DMS153 (cell line): ENCODE results near the gene TANC1.
"Not testable (repeated sequence)": the region's sequence is repeated elsewhere in the genome, so short reads cannot be mapped to it uniquely, and the experiment has no call there.

Source experiments
- DNase-seq: peaks from one replicate; lab custom pipeline; 2025; lab: John Stamatoyannopoulos, UW

The TANC1 gene

GRCh38 chr2:159140070-159140769 lies 171.8 kb downstream of the TANC1 start:
- no peak for DNase-seq

DNA sequence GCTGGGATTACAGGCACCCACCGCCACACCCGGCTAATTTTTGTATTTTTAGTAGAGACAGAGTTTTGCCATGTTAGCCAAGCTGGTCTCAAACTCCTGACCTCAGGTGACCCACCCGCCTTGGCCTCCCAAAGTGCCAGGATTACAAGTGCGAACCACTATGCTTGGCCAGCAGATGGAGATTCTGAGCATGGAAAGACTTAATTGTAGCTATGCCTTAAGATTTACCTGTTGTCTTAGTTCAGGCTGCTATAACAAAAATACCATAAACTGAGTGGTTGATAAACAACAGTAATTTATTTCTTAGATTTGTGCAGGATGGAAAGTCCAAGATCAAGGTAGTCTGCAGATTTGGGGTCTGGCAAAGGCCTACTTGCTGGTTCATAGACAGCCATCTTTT lies 172.4 kb downstream of the TANC1 start:
- DNase-seq: not testable (repeated sequence)

DNA sequence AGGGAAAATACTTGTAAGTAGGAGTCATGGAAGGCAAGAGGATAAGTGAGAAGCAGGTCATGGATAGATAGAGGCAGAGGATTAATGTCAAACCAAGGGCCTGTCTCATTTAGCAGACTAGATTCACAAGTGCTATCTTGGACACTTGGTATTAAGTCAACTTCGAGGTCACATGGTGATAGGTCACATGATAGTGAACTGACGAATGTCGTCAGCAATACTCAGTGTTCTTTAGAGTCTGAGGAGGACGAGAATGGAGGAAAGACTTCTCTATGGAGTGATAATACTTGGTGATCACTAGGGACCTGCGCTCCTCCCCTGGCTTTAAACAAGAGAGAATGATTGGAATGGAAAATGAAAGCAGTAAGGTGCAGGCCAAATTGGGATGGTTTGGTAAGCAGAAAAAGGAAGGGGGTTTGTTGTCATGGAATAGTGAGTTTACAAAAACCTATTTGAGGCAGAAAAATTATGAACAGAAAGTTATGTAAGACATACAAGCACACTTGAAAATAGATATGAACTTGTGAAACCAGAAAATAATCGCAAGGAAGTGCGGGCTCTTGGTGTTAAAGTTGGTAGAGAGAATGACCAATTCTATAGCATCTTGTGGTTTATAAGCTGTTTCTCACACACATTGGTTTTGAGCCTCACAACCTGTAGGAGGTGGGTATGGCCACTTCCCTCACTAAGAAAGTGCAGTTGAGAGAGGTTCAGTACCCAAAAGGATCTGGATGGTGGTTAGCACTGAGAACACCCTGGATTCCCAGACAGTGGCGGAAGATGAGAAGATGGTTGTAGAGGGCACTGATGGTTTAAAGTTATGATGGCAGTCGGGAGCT lies 176.6 kb downstream of the TANC1 start:
- no peak for DNase-seq

DNA sequence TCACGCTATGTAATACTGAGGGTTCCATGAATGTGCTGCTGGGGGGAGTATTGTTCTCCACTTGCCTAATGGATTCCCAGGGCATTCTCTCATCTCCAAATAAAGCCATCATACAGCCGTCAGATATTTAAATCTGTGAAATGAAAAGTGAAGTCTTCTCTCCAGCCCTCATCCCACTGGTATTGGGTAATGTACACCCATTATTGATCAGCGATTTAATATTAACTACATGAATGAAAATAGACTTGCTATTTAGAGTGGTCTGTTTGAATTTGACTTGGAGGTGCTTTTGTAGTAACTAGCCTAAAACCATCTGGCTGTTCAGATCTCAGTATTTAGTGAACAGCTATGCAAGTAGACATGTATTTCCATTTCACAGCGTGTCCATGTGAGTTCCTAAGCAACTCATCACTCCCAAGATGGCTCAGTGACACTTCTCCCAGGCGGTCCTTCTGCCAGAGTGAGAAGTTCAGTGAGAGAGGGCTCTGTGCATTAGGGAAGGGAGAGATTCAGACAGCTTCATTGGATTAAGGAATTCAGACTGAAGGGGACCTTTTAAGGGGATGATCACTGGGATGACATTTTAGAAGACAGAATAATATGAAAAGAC lies 177.4 kb downstream of the TANC1 start:
- no peak for DNase-seq

- peak; percentile 22 for DNase-seq
Measured at GRCh38 chr2:159146996-159147666, 178.7 kb downstream of the TANC1 start.

GRCh38 chr2:159147690-159148089 lies 179.2 kb downstream of the TANC1 start:
- no peak for DNase-seq

- DNase-seq: no peak
Measured at GRCh38 chr2:159148901-159149300, 180.5 kb downstream of the TANC1 start.

DNA sequence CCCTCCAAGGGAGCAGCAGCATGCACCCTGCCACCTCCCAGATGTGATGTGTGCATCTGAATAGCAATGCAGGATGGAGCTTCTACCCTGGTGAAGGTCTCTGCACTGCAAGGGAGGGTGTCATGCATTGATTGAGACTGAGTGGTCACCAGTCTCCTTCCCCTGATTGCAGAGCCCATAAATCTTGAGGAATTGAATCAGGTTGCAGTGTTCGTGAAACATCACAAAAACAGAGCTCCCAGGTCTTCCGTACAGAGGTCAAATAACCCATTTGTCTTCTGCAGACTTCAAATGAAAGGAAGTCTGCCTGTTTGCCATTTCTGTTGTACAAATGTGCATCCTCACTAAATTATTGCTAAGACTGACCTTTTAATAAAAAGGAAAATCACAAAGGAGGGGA lies 181.3 kb downstream of the TANC1 start:
- DNase-seq: no peak

DNA sequence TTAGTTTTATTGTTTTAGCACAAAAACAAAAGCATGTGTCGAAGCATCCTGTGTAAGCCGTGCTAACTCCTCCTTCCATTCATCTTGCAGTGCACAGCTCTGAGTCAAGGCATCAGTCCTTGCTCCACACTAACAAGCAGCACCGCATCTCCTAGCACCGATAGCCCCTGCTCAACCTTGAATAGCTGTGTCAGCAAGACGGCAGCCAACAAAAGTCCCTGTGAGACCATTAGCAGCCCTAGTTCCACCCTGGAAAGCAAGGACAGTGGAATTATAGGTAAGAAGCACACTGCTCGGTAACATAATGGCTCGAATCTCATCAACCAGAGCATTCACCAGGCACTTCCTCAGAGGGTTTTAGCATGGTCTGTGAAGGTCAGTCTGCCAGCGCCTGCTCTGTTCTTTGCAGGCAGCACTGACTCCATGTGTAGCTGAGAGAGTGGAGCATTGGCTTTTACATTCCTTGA lies 181.9 kb downstream of the TANC1 start:
- DNase-seq: no peak

DNA sequence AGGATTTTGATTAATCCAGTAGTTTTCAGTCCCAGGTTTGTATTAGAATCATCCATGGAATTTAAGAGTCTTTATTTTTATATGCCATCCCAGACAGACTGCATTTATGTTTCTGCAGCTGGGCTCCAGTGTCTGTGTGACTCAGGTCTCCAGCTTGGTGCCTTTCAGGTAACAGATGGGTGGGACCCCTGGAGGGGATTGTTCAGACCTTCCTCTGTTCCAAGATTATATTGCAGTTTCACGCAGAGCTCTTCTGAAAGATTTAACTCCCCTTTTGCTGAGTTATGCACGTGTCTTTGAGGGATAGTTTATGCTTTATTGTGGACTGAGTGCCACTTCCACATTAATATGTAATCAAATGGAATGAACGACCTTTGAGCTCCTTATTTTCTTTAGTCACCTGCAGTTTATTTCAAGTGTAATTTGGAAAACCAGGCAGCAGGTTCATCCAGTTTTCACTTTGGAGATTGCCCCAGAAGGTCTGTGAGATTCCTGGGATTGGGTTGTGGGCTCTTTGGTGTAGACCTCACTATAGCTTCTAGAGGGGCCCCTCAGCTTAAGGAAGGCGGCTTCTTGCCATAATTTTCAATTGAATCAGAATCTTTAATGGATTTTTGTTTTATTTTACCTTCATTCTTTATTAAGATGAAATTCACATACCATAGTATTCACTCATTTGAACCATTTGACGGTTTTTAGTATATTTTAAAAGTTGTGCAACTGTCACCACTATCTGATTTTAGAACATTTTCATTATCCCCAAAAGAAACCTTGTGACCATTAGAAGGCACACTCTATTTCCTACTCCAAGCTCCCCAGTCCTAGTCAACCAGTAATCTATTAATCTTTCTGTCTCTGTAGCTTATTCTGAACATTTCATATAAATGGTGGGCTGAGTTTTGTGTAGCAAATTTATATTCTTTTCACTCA lies 183.0 kb downstream of the TANC1 start:
- DNase-seq: no peak

GRCh38 chr2:159152128-159152778 lies 183.8 kb downstream of the TANC1 start:
- no peak for DNase-seq

DNA sequence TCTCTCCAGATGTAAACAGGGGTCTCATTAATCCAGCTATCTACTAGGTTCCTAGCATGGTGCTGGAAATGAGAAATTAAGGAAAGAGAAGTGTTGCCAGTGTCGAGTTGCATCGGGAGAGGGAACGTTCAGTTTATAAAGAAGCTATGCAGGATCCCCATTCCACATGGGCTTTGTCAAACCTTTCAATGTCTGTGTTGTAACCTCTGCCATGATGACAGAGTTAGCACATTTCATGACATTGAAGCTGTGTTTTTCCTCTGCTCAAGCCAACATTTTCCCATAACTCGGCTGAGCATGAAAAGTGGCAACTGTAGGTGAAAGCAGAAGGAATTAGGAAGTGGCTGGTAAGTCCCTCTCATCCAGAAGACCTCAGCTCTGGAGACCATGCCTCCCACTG lies 184.6 kb downstream of the TANC1 start:
- no peak for DNase-seq

DNA sequence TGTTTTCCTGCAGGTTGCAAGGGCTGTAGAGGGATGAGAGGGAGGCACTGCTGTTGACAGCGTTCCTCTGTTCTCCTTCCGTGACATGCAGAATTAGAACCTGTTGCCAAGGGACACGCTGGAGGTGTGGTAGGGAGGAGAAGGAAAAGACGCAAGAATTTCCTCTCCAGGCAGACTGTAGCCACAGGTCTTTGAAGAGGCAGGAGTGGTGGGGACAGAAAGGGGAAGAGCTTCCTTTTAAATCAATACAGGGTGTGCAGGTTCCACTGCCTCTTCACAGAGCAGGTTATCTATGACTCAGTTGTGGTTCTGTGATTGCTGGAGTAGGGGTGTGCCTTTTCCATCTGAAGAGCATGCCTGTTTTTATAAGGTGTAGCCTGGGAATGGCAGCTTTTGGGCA lies 185.0 kb downstream of the TANC1 start:
- DNase-seq: peak; percentile 3

DNA sequence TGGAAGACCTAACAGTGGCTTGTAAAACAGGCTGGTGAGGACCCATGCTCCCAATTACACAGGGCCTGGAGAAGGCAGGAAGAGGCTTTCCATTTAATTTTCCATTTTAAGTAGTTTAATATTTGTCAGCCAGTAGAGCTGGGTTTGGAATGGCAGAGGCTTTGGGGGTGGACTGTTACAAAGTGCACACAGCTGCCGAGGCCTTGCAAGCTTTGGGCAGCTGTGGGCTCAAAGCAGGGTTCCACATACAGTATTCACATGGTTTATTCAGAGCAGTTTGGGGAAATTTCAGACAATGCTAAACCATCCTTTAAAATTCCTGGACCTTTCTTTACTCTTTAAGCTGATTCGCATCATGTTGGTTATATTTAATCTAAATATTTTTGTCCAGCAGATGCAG lies 185.5 kb downstream of the TANC1 start:
- no peak for DNase-seq

DNA sequence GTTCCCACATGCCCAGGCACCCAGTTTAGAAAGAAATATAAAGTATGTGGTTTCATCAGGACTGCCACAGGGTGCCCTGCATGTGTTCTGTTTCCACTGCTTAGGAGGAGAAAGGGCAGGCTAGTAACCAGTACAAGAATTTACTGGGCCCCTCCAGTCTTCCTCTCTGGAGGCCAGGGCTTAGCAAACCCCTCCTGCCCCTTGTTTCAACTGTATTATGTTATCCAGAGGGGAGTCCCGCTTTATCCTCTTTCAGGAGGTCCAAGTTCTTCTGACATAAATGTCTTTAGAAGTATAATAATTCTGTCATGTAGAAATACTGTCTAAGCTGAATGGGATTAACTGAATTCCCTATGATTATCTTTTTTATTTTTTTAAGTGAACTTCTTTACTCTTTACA lies 185.9 kb downstream of the TANC1 start:
- DNase-seq: no peak

DNA sequence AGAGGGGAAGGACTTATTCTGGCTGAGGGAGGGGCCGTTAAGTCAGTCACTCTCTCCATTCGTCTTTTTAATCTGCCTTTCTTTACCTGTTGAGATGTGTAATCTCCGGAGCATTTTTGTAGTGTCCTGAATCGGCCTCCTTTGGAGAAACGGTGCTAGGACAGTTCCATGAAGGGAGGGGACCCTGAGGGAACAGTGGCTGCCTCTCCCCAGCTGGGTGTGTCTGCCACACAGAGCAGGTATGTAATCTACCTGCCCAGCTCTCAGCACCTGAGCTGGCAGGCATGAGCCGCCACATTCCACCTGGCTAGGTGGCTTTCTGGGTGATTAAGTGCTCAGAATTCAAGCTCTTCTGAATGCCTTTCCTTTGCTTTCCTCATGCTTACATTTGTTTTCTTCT lies 186.9 kb downstream of the TANC1 start:
- peak; percentile 32 for DNase-seq

DNA sequence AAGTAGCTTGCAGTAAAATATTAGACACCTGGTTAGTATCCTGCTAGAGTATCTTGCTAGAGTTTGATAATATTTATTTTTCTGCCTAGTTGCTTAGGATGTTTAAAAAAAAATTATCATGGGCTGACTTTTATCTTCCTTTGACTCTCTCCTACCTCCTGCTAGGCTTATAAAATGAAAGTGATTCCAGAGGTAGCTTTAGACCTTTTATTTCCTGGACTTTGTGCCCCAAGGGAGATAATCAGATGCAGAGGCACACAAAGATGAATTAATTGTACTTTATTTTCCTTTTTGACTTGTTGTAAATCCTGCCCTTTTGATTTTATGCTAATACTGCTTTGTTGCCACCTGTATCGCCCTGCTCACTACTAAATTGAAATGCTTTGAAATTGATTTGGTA lies 187.4 kb downstream of the TANC1 start:
- DNase-seq: no peak

- DNase-seq: no peak
Measured at GRCh38 chr2:159156834-159157233, 188.4 kb downstream of the TANC1 start.

DNA sequence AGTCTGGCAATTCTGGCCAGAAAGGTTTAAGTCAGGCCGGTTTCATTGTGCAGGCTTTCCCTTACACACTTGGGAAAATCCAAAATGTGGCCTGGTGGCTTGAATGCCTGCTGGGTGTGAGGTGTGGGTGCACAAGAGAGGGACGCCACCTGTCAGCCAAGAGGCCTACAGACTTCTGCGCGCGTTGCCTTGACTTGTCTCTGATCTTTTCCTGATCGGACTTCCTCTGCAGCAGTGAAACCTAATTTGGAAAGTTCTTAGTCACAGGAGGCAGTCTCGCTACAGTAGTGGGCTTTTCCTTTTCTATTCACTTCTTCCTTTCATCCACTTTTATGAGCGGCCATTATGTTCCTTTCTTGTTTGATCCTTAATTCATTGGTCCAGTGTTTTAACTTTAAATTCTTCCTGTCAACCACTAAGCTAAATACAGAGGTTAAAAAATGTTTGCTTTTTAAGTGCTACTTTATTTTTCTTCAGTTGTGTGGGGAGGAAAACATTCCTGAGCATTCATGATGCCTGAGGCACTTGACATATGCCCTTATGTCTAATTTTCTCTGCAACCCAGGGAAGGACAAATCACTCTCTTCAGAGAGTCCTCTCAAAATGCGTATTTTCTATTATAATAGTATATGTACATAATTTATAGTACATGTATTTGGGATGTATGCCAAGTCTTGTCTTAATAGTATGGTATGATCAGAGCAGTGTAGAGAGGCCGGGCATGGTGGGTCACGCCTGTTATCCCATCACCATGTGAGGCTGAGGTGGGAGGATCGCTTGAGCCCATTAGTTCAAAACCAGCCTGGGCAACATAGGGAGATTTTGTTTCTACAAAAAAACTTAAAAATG lies 189.1 kb downstream of the TANC1 start:
- no peak for DNase-seq

DNA sequence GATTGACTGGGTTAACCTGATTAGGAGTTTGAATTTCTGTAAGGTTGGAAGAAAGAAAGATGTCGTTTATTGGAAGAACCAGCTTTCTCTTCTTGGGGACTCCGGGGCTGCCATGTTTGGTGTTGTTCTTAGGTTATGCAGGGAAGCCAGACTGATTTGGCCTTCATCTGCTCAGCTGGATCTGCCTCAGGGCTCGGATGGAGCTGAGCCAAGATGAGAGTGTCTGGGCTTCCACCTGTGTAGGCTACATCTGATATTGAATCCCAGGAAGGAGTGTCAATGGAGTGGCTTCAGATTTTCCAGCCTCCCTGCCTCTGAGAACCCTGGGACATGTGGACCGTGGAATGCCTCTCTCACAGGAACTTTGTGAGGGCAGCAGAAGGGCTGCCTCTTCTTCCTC lies 192.0 kb downstream of the TANC1 start:
- DNase-seq: no peak
